T1000 (cell line): Measurements from ENCODE around the gene CAMKMT.

Source experiments
- DNase-seq: peaks from one replicate; lab custom pipeline; 2025; ENCODE audit warnings: mixed read lengths; lab: John Stamatoyannopoulos, UW

Gene CAMKMT

GRCh38 chr2:44596537-44597320 is 235.0 kb downstream of the CAMKMT start:
- no peak for DNase-seq

- DNase-seq, result no peak
These were observed 236.8 kb downstream of the CAMKMT start for GRCh38 chr2:44598330-44599119.

GRCh38 chr2:44599130-44599529 is 237.4 kb downstream of the CAMKMT start:
- DNase-seq, result no peak

- no peak for DNase-seq
These were observed 240.7 kb downstream of the CAMKMT start for GRCh38 chr2:44602446-44602845.

- DNase-seq, result no peak
These were observed 243.8 kb downstream of the CAMKMT start for GRCh38 chr2:44605511-44605910.

- DNase-seq, result no peak
These were observed 250.5 kb downstream of the CAMKMT start for GRCh38 chr2:44612276-44612675.

- no peak for DNase-seq
These were observed 253.2 kb downstream of the CAMKMT start for GRCh38 chr2:44614940-44615339.

GRCh38 chr2:44615950-44616518 is 254.3 kb downstream of the CAMKMT start:
- no peak for DNase-seq

- no peak for DNase-seq
These were observed 255.0 kb downstream of the CAMKMT start for GRCh38 chr2:44616667-44617155.

- DNase-seq, result no peak
These were observed 256.7 kb downstream of the CAMKMT start for GRCh38 chr2:44618251-44619023.

GRCh38 chr2:44620189-44620990 is 258.6 kb downstream of the CAMKMT start:
- DNase-seq, result no peak

- no peak for DNase-seq
These were observed 262.0 kb downstream of the CAMKMT start for GRCh38 chr2:44623622-44624351.

GRCh38 chr2:44628297-44628696 is 266.6 kb downstream of the CAMKMT start:
- DNase-seq, result no peak

- DNase-seq, result no peak
These were observed 271.4 kb downstream of the CAMKMT start for GRCh38 chr2:44632931-44633689.

- DNase-seq, result no peak
These were observed 274.0 kb downstream of the CAMKMT start for GRCh38 chr2:44635725-44636124.

- DNase-seq, result no peak
These were observed 276.9 kb downstream of the CAMKMT start for GRCh38 chr2:44638649-44639048.

GRCh38 chr2:44639399-44639798 is 277.7 kb downstream of the CAMKMT start:
- no peak for DNase-seq

- no peak for DNase-seq
These were observed 280.5 kb downstream of the CAMKMT start for GRCh38 chr2:44642123-44642857.

- no peak for DNase-seq
These were observed 284.2 kb downstream of the CAMKMT start for GRCh38 chr2:44645937-44646336.
